Medulla oblongata (tissue), 1 donor: Measurements from ENCODE around the gene NFIB.
A peak's percentile ranks its signal among the peaks of the same experiment; 100 is the strongest.

Experiments
- DNase-seq: peaks from one replicate; pipeline ENCODE4 v3.0.0-alpha.2; 2015; ENCODE audit errors: extremely low spot score

Gene NFIB

GRCh38 chr9:14344941-14345353 is 31.0 kb upstream of the NFIB start:
- DNase-seq: no peak

GRCh38 chr9:14344053-14344524 is 30.1 kb upstream of the NFIB start:
- DNase-seq: peak; percentile 96

GRCh38 chr9:14343261-14344031 is 29.5 kb upstream of the NFIB start:
- DNase-seq: peak; percentile 55

- no peak for DNase-seq
Observed at GRCh38 chr9:14342736-14343135, 28.8 kb upstream of the NFIB start.

GRCh38 chr9:14341437-14342122 is 27.6 kb upstream of the NFIB start:
- DNase-seq: no peak

GRCh38 chr9:14340994-14341393 is 27.1 kb upstream of the NFIB start:
- no peak for DNase-seq

- no peak for DNase-seq
Observed at GRCh38 chr9:14340219-14340873, 26.4 kb upstream of the NFIB start.

- no peak for DNase-seq
Observed at GRCh38 chr9:14339746-14340145, 25.8 kb upstream of the NFIB start.

- no peak for DNase-seq
Observed at GRCh38 chr9:14337615-14338014, 23.7 kb upstream of the NFIB start.

- no peak for DNase-seq
Observed at GRCh38 chr9:14336244-14336643, 22.3 kb upstream of the NFIB start.

GRCh38 chr9:14331120-14331519 is 17.2 kb upstream of the NFIB start:
- DNase-seq: peak; percentile 64

- no peak for DNase-seq
Observed at GRCh38 chr9:14327036-14327435, 13.1 kb upstream of the NFIB start.

GRCh38 chr9:14326264-14326826 is 12.4 kb upstream of the NFIB start:
- DNase-seq: no peak

GRCh38 chr9:14325147-14325546 is 11.2 kb upstream of the NFIB start:
- DNase-seq: no peak

- no peak for DNase-seq
Observed at GRCh38 chr9:14323985-14324650, 10.2 kb upstream of the NFIB start.

GRCh38 chr9:14323083-14323971 is 9.4 kb upstream of the NFIB start:
- DNase-seq: no peak

GRCh38 chr9:14322211-14323082 is 8.5 kb upstream of the NFIB start:
- peak; percentile 94 for DNase-seq

GRCh38 chr9:14321517-14322130 is 7.7 kb upstream of the NFIB start:
- no peak for DNase-seq
